HG03571 (cell line): ENCODE measurements around the gene NBEA.
"Not testable (repeated sequence)": the region's sequence is repeated elsewhere in the genome, so short reads cannot be mapped to it uniquely, and the experiment has no call there.

Source experiments
- ATAC-seq: cut with Tn5 transposase; IDR thresholded peaks from one replicate; pipeline ENCODE4 v1.9.1; 2021; ENCODE audit not compliant: unreplicated experiment

The NBEA gene

GRCh38 chr13:35630551-35631275, 688.6 kb downstream of the NBEA start:
- peak; percentile 72 for ATAC-seq

DNA sequence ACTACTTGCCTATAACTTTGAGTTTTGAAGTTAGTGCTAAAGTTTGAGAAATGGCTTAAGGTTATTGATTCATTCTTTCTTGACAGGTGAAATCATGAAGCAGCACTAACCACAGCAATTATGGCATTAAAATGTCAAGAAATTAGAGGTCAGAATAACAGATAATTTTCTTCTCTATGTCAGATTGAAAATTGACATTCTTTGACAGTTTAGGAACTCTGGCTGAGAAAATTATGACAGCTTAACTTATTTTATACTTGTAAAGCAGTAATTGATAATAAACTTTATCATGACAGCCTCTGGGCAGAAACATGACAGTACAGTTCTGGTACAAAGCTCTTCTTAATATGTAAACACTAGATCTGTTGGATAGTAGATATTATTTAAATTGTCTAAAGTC, 689.6 kb downstream of the NBEA start:
- no peak for ATAC-seq

DNA sequence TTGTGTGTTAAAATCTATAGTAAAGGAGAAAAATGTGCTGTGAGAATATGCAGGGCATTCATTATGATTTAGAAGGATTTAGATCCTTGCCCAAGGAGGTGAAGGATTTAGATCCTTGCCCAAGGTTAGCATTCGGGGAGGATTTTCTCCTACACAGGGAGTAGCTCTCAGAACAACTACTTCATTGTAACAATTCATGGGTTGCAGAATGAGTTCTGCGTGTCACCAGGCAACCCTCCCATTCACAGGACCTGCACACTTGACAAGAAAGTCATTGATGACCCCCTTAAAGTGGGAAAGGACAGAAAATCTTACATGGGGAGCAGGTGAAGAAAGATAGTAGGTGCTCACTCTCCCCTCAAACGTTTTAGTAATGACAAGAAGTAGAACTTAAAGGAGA, 701.6 kb downstream of the NBEA start:
- no peak for ATAC-seq

DNA sequence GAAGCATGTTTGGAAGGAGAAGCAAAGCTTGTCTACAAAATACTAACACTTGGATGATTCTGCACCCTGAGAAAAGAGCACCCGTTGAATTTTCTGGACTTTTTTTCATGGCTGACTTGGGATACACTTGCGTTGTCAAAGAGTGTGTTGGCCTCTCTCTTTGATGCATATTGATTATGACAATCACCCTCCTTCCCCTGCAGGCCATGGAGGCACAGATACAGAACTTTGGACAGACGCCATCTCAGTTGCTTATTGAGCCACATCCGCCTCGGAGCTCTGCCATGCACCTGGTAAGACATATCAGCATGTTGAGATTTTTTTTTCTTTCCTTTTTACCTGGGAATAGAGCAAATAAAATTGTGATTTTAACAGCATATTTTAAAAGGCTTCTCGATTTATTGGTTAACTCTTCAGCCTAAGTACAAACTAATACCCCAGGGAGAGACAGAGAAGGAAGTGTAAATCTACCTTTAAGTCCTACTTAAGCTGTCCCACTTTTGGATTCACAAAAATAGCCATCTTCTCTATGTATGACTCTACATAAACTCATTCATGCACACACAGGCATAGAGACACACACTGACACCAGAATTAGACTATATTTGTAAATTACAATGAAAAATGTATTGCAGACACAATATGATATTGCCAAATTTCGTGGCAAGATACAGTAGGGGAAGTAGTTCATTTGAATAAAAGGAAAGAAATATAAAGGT, 704.1 kb downstream of the NBEA start:
- ATAC-seq: no peak

DNA sequence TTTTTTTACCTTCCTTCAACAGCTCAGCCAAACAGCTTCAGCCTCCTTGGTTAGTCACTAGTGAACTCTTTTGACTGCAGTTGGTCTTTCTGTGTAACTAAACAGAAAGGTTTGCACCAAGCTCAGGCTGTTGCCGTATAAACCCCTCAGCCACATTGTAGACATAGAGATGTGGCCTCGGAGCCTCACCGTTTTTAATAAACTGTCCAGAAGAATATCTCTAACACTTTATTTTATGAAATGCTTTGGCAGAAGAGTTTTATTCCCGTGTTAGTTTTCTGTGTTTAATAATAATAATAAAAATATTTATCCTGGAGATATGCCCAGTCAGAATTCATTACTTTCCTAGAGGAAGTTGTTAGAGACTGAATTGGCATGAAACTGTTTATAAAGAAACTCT, 706.1 kb downstream of the NBEA start:
- no peak for ATAC-seq

DNA sequence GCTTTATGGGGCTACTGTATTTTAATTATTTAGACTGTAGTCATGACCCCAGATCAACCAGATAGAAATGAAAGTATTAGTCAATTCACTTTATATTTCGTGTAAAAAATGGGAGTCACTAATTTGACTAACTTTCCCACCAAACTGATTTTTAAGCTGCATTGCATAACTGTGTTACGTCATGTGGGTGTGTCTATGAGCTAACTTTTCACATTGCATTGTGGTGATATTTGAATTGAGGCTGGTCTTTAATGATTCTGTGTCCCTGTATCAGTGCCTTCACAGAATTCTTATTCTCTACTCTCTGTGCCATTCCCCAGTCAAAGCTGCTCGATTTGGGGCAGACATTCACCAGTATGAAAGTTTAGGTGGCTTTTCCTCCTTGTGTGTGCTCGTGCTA, 707.1 kb downstream of the NBEA start:
- ATAC-seq: no peak

DNA sequence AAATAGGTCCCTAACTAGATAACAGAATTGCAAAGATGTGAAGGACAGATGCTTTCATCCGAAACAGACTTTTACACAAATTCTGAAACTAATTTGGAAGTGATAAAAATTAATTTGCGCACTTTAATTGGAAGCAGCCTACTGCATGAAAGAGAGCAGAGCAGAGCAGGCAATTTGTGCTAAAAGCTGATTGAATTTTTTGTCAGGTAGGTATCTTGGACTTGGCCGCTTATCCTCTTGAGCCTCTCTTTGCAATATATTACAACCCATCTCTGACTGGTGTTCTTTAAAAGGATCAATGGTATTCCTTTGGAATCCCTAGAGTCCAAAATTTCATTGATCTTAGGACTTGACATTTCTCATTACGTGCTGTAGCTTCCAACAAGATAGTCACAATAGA, 717.7 kb downstream of the NBEA start:
- no peak for ATAC-seq

- ATAC-seq: no peak
Observed at GRCh38 chr13:35664747-35665146, 722.7 kb downstream of the NBEA start.

GRCh38 chr13:35669321-35669720, 727.3 kb downstream of the NBEA start:
- ATAC-seq: no peak

DNA sequence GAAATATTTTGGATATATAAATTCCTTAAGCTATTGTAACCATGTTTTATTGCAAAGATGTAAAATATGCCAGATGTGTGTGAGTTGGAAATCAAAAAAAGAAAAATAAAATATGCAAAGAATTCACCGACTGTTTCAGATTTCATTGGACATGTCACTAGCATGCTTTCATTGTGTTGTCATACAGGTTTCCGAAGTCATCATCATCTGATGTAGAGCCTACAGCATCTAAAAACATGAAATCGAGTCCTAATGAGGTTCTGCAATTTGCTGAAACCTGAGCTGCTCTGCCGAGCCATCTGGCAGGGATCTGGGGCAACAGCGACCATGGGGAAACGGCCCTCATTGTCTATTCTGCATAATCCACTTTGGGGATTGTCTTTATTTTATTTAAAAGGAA, 730.5 kb downstream of the NBEA start:
- ATAC-seq: no peak

GRCh38 chr13:35675651-35676050, 733.6 kb downstream of the NBEA start:
- no peak for ATAC-seq

- not testable (repeated sequence) for ATAC-seq
Observed at GRCh38 chr13:35677863-35678262, 735.8 kb downstream of the NBEA start.

DNA sequence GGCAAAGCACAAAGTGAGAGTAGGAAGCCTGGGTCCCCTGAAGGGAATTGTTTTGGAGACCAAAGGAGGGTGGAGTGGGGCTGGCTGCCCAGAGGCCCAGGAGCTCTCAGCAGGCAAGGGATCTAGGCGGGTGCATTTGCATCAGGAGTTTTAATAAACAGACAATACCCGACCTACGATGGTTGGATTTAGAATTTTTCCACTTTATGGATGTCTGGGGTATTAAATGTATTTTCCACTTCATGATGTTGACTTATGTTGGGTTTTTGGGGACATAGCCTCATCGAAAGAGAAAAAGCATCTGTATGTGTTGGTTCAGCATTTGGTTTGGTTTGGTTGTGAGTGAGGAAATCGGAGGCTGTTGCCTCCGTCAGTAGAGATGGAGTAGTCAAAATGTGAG, 739.6 kb downstream of the NBEA start:
- ATAC-seq: no peak

GRCh38 chr13:35684432-35684831, 742.4 kb downstream of the NBEA start:
- no peak for ATAC-seq

GRCh38 chr13:35687336-35687735, 745.3 kb downstream of the NBEA start:
- no peak for ATAC-seq

DNA sequence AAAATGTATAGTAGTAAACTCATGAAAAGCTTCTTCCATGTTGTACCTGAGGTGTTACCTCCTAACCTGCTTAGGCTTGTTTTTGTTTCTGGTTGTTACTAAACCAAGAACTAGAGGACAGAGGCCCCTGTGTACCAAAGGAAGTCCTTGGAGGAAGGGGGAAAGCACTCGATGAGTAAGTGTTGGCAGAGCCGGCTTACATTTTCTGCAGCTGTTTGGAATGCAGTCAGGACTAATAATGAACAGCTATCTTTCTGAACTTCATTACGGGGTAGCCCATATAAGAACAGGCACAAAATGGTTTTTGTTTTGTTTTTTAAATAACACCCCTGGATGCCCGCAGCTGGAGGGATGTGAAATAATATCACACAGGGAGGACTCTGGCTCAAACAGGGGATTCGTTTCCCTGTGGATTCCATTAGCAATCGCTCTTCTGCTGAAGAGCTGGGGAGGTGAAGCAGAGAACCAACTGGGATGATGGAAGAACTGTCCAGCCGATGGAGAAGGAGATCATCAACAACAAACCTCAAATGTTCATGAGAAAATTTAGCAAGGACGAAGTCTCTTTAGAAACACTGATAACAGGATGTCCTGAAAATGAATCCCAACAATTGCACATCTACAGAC, 748.6 kb downstream of the NBEA start:
- ATAC-seq: no peak

- no peak for ATAC-seq
Observed at GRCh38 chr13:35693134-35693784, 751.2 kb downstream of the NBEA start.

DNA sequence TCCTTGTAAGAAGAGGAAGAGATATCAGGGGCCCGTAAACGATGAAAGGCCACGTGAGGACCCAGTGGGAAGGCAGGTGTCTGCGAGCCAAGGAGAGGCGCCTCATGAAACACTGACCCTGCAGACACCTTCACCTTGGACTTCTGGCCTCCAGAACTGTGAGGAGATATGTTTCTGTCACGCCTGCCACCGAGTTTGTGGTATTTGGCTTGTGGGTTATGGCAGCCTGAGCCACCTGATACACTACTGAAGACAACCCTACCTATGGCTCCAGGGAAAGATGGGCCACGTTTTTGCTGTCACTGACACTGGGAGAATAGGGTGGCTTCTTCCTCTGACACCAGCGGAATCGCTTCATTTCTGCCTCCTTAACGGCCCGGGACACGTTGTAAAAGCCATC, 752.0 kb downstream of the NBEA start:
- ATAC-seq: no peak

- no peak for ATAC-seq
Observed at GRCh38 chr13:35694549-35695447, 752.7 kb downstream of the NBEA start.

DNA sequence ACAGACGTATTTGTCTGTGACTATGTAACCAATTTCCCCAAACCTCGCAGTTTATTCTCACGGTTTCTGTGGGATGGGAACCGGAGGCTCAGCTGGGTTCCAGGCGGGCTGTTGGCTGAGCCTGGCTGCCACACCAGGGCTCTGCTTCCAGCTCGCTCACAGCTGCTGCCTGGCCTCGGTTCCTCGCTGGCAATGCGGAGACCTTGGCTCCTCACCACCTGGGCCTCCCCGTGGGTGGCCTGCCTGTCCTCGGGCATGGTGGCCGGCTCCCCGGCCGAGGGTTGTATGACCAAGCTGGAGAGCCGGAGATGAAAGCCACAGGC, 753.3 kb downstream of the NBEA start:
- no peak for ATAC-seq

- ATAC-seq: no peak
Observed at GRCh38 chr13:35697186-35697730, 755.2 kb downstream of the NBEA start.
